PFSK-1 (cell line): ENCODE data around the gene IL1RL1.

Experiments used
- FOXP2 ChIP-seq: optimal IDR thresholded peaks from 2 replicates; pipeline ENCODE3; 2011; ENCODE audit warnings: borderline replicate concordance, control low read depth, inconsistent platforms; ENCODE audit not compliant: insufficient read depth; ENCODE audit errors: extremely low read length, extremely low read depth
- POLR2AphosphoS5 ChIP-seq: IDR thresholded peaks from 2 replicates; pipeline ENCODE4 v1.6.1; 2012; ENCODE audit warnings: low read depth, mild to moderate bottlenecking, control low read depth, low read length, moderate library complexity
- SIN3A ChIP-seq: IDR thresholded peaks from 2 replicates; pipeline ENCODE4 v1.6.1; 2012; ENCODE audit warnings: mild to moderate bottlenecking, low read length, moderate library complexity, borderline replicate concordance; ENCODE audit not compliant: insufficient read depth
- TAF1 ChIP-seq: IDR thresholded peaks from 2 replicates; pipeline ENCODE4 v1.6.1; 2012; ENCODE audit warnings: low read length, control low read depth, borderline replicate concordance; ENCODE audit not compliant: insufficient read depth
- TF ChIP-seq, protein P1 (sequence below), 2 experiments: IDR thresholded peaks; 2 replicates each; pipeline versions ENCODE4 v1.6.1 to v1.8.0; 2011 to 2012; ENCODE audit warnings: low read depth in 2 of 2, low read length in 2 of 2, control low read depth in 1 of 2, inconsistent platforms in 1 of 2, mild to moderate bottlenecking in 1 of 2, moderate library complexity in 1 of 2; ENCODE audit not compliant: insufficient read depth in 1 of 2

The IL1RL1 gene

DNA sequence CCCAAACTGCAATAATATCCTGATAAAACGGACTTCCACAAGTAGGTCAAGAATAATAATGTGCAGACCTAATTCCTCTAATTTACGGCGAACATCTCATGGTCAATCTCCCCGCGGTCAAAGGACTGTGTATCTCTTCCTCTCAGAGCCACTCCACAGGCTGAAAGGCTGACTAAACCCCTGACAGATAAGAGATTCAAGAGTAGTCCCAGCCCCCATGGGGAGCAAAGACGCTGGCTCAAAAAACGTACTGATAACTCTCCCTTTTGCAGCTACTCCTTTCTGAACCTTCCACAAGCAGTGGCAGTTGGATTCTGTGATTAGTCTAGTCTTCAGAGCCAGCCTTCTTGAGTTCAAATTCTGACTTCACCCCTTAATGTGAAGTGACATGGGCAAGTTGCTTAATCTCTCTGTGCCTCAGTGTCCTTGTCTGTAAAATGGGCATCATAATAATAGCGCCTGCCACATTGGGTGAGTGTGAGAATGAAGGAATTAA lies 24.6 kb downstream of the IL1RL1 start:
- TF ChIP-seq POLR2AphosphoS5, result no peak
- no peak for TF ChIP-seq TAF1
- TF ChIP-seq SIN3A, result no peak
- TF ChIP-seq, protein P1, sequence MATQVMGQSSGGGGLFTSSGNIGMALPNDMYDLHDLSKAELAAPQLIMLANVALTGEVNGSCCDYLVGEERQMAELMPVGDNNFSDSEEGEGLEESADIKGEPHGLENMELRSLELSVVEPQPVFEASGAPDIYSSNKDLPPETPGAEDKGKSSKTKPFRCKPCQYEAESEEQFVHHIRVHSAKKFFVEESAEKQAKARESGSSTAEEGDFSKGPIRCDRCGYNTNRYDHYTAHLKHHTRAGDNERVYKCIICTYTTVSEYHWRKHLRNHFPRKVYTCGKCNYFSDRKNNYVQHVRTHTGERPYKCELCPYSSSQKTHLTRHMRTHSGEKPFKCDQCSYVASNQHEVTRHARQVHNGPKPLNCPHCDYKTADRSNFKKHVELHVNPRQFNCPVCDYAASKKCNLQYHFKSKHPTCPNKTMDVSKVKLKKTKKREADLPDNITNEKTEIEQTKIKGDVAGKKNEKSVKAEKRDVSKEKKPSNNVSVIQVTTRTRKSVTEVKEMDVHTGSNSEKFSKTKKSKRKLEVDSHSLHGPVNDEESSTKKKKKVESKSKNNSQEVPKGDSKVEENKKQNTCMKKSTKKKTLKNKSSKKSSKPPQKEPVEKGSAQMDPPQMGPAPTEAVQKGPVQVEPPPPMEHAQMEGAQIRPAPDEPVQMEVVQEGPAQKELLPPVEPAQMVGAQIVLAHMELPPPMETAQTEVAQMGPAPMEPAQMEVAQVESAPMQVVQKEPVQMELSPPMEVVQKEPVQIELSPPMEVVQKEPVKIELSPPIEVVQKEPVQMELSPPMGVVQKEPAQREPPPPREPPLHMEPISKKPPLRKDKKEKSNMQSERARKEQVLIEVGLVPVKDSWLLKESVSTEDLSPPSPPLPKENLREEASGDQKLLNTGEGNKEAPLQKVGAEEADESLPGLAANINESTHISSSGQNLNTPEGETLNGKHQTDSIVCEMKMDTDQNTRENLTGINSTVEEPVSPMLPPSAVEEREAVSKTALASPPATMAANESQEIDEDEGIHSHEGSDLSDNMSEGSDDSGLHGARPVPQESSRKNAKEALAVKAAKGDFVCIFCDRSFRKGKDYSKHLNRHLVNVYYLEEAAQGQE (IDR thresholded peaks at IDR 0.05; ENCODE audit: insufficient read depth in 1 of 2, low read depth in 2 of 2, low read length in 2 of 2), result no peak
- TF ChIP-seq FOXP2, result no peak

DNA sequence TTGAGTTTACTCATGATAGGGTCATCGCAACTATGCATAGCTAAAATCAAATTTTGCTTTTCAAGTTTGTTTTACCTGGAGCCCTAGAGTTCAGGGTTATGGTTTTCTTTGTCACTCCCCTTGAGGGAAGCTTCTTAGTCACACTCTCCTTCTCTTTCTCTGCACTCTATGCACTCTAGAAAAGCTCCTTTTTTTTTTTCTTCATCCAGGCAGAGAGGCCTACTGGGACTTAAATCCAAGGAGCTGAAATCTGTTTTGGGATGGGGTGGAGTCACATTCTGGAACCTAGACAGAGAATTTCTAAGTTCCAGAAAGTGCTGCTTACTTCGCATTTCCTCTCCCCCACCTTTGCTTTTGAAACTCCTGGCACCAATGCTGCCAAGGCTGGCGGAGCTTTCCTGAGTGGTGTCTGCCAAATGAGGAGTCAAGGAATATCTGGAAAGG lies 25.2 kb downstream of the IL1RL1 start:
- TF ChIP-seq TAF1 (no peak), SIN3A (no peak), FOXP2 (no peak), POLR2AphosphoS5 (no peak)
- TF ChIP-seq, protein P1 (IDR thresholded peaks at IDR 0.05; ENCODE audit: insufficient read depth in 1 of 2, low read depth in 2 of 2, low read length in 2 of 2), result no peak

GRCh38 chr2:102337012-102337411 lies 25.6 kb downstream of the IL1RL1 start:
- TF ChIP-seq, protein P1 (IDR thresholded peaks at IDR 0.05; ENCODE audit: insufficient read depth in 1 of 2, low read depth in 2 of 2, low read length in 2 of 2), result no peak
- TF ChIP-seq SIN3A, result no peak

- TF ChIP-seq TAF1, result no peak
- TF ChIP-seq, protein P1 (IDR thresholded peaks at IDR 0.05; ENCODE audit: insufficient read depth in 1 of 2, low read depth in 2 of 2, low read length in 2 of 2), result no peak
- no peak for TF ChIP-seq SIN3A
Observed at GRCh38 chr2:102337481-102338386, 26.4 kb downstream of the IL1RL1 start.
